ENCODE data around the gene ZNF423.

Gene ZNF423

GRCh38 chr16:49651996-49652395 is 203.9 kb downstream of the ZNF423 start:
- no peak for DNase-seq (ENCODE audit: extremely low read depth in 1 of 2, low read depth in 1 of 2)

- DNase-seq (ENCODE audit: extremely low read depth in 1 of 2, low read depth in 1 of 2) = no peak
Measured at GRCh38 chr16:49651226-49651625, 204.7 kb downstream of the ZNF423 start.

GRCh38 chr16:49650603-49651002 is 205.3 kb downstream of the ZNF423 start:
- DNase-seq (ENCODE audit: extremely low read depth in 1 of 2, low read depth in 1 of 2) = no peak

GRCh38 chr16:49649013-49649765 is 206.7 kb downstream of the ZNF423 start:
- DNase-seq (ENCODE audit: extremely low read depth in 1 of 2, low read depth in 1 of 2) = no peak

- DNase-seq (ENCODE audit: extremely low read depth in 1 of 2, low read depth in 1 of 2) = no peak
Measured at GRCh38 chr16:49647673-49648072, 208.2 kb downstream of the ZNF423 start.

GRCh38 chr16:49645263-49645662 is 210.6 kb downstream of the ZNF423 start:
- no peak for DNase-seq (ENCODE audit: extremely low read depth in 1 of 2, low read depth in 1 of 2)

- no peak for DNase-seq (ENCODE audit: extremely low read depth in 1 of 2, low read depth in 1 of 2)
Measured at GRCh38 chr16:49644145-49644463, 211.8 kb downstream of the ZNF423 start.

DNA sequence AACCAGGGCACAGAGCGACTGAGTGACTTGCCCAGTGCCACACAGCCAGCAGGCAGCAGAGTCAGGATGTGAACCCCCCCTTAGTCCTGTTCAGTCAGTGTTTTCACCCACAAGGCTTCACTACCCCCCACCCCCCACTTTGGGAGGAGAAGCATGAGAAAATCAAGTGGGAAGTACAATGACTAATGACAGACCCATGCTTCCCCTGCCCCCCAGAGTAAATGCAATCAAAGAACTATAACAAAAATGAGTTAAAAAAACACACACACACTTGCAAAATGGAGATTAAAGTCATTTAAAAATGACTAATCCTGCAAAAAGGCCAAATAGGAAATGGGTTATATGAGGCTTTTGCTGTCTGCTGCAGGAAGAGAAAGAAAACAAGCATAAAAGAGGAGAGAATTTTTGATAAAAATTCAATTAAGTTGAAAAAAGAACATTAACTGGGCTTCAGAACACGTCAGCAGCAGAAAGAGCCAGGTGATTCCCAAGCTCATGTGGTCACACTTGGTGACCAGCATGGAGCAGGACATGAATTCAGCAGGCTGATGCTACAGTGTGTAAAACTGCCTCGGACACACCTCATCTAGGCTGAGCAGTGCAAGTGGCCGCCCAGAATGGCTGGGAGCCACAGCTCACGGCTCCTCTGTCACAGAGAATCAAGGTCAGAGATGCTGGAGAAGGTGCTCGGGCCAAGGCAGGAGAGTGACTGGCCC is 212.3 kb downstream of the ZNF423 start:
- DNase-seq (ENCODE audit: extremely low read depth in 1 of 2, low read depth in 1 of 2) = no peak

- DNase-seq (ENCODE audit: extremely low read depth in 1 of 2, low read depth in 1 of 2) = no peak
Measured at GRCh38 chr16:49641250-49641649, 214.7 kb downstream of the ZNF423 start.

- no peak for DNase-seq (ENCODE audit: extremely low read depth in 1 of 2, low read depth in 1 of 2)
Measured at GRCh38 chr16:49640581-49640980, 215.3 kb downstream of the ZNF423 start.

DNA sequence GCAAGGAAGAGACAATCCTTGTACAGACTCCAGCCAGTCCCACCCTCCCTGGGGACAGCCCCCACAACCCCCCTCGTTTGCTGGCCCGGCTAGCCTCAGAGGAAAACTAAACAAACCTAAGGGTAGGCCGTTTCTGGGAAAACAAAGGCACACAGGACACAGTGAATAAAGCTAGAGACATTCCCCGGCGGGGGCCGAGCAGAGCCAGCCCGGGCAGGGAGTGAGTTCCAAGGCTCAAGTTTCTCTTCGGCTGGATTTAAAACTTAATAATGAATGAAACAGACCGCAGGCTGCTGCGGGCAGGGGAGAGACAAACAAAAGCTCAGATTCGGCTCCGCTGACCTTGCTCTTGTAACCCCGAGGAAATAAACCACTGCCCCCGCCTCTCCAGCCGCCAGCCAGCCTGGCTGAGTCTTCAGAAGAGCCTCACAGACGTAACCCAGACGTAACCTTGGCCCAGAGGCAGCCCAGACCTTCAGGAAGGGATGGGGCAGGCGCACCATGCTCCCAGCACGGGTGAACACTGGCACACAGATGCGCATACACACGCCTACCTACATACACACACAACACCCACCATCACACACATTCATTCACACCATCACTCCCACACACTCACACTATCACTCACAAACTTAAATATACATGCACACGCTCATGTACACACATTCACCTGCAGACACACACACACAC is 216.0 kb downstream of the ZNF423 start:
- no peak for DNase-seq (ENCODE audit: extremely low read depth in 1 of 2, low read depth in 1 of 2)

GRCh38 chr16:49638673-49639610 is 217.0 kb downstream of the ZNF423 start:
- no peak for DNase-seq (ENCODE audit: extremely low read depth in 1 of 2, low read depth in 1 of 2)

DNA sequence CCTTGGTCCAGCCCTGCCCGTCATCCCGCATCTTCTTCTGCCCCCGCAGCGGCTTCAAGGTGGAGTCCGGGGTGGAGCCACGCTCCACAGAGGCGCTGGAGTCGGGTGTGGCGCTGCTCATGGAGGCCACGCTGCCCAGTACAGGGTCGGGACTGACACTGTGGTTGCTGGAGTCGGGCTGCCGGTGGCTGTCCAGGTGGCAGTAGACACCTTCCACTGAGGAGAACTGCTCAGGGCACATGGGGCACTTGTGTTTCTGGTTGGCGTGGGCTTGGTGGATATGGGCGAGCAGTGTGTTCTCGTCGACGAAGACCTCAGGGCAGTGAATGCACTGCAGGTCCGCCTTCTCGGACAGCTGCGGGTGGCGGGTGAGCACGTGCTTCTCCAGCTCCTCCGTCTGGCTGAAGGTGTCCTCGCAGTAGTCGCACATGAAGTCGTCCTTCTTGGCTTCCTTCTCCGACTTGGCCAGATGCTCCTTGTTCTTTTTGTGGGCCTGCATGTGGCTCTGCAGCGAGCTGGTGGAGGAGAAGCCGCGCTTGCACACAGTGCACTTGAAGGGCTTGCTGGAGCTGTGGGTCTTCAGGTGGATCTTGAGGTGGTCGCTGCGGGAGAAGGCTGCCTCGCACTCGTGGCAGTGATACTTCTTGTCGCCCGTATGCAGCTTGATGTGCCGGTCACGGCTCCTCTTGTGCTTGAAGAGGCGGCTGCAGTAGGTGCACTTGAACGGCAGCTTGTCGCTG is 217.8 kb downstream of the ZNF423 start:
- no peak for DNase-seq (ENCODE audit: extremely low read depth in 1 of 2, low read depth in 1 of 2)

GRCh38 chr16:49637511-49637910 is 218.4 kb downstream of the ZNF423 start:
- DNase-seq (ENCODE audit: extremely low read depth in 1 of 2, low read depth in 1 of 2) = no peak

DNA sequence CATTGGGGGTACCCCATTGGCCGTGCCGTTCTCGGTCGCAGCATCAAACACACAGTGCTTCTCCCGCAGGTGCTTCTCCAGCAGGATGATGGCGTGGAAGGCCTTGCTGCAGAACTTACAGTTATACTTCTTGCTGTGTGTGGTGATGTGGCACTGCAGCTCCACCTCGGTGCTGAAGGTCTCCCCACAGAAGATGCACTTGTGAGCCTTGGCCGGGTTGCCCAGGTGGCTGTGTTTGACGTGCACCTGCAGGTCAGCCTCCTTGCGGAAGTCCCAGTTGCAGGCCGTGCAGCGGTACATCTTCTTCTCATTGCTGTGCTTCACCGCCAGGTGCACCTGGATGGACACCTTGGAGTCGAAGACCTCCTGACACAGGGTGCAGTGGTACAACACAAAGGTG is 219.3 kb downstream of the ZNF423 start:
- DNase-seq (ENCODE audit: extremely low read depth in 1 of 2, low read depth in 1 of 2) = no peak

DNA sequence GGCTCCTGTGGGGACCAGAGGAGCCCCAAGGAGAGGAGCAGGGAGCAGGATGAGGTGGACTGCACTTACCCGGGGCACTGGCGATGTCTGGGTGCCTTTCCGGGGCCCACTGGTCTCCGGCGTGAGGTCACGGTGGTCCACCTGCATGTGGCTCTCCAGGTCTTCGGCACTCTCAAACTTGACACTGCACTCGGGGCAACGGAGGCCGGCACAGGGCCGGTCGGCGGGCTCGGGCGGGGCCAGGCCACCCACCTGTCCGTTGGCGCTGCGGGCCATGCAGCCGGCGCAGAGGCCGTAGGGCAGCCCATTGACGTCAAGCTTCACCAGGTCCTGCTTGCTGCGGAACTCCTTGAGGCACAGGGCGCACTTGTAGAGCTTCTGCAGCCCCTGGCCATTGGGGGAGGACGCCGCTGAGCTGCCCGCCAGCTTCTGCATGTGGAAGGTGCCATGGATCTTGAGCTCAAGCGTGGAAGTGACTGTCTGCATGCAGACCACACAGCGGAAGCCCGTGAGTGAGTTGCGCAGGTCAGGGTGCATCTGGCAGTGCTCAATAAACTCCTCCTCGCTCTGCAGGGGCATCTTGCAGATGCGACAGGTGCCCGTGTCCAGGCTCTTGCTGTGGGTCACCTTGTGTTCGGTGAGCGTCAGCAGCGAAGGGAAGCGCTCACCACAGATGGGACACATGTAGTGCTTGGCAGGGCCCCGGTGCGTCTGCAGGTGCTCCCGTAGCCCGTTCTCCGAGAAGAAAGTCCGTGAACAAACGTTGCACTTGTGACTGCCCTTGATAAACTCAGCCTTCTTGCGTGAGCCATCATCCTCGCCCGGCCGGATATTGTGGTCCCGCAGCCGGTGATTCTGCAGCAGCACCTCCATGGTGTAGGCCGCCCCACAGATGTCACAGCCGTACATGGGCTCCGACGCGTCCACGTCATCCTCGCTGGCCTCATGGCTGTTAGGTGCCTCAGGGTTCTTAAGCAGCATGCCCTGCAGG is 220.0 kb downstream of the ZNF423 start:
- no peak for DNase-seq (ENCODE audit: extremely low read depth in 1 of 2, low read depth in 1 of 2)

GRCh38 chr16:49635009-49635350 is 220.9 kb downstream of the ZNF423 start:
- no peak for DNase-seq (ENCODE audit: extremely low read depth in 1 of 2, low read depth in 1 of 2)

DNA sequence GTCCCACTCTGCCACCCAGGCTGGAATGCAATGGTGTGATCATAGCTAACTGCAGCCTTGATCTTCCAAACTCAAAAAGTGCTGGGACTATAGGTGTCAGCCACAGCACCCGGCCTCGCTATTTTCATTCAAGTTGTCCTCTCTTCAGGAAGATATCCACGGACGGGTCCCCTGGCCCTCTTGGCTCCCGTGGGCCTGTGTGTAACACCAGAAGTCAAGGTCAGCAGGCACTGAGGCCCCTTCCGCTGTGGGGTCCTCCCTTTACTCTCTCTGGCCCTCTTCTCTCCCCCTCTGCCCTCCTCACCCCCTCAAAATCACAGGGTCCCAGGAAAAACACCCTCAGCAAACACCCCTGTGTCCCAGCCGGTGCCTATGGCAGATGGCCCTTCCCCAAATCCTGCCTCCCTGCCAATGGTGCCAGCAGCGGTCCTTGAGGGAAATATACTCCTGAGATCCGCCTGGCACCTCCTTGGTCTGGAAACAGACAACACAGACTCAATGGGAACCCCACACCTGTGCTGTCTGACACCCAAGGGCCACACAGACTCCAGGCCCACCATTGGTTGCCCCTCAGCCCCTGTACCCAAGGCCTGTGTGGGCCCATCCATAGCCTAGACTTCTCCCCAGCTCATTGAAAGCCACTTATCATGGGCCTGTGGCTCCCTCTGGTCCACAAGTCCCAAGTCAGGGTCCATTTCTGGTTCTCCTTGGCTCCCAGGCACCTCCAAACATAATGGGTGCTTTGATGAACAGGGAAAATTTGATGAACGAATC is 221.5 kb downstream of the ZNF423 start:
- no peak for DNase-seq (ENCODE audit: extremely low read depth in 1 of 2, low read depth in 1 of 2)
